RWPE1 (cell line): ENCODE measurements around the gene SH2D1B.

Source experiments
- CTCF ChIA-PET: fragments of 350-600 bp; sonication (Branson Sonifier 250); formaldehyde crosslinking; extraction: SDS; loops from one replicate; lab custom pipeline; 2021; lab: Yijun Ruan, JAX
- POLR2A ChIA-PET: fragments of 400-600 bp; formaldehyde crosslinking; extraction: SDS; loops from one replicate; lab custom pipeline; 2020; ENCODE audit warnings: antibody characterized with exemption; ENCODE audit not compliant: low non-redundant PET; lab: Yijun Ruan, JAX
- DNase-seq: peaks from one replicate; pipeline ENCODE4 v3.0.0; 2012; ENCODE audit warnings: low spot score
- H3K27ac ChIP-seq: fragments of 450-650 bp; 2 replicates; pipeline ENCODE4 v1.5.1; 2017
- CTCF ChIP-seq: fragments of 450-650 bp; conservative IDR thresholded peaks from 2 replicates; pipeline ENCODE4 v1.5.1; 2017; ENCODE audit warnings: low read depth, mild to moderate bottlenecking

Gene SH2D1B

GRCh38 chr1:162361349-162361748, 50.6 kb downstream of the SH2D1B start:
- no peak for DNase-seq
- POLR2A ChIA-PET: no interaction called here
- no peak overlapping the region for H3K27ac ChIP-seq
- CTCF ChIA-PET: no interaction called here
- TF ChIP-seq CTCF: no peak

- ChIA-PET POLR2A (interaction anchor here (0.6 kb wide), 1 partner anchor 223 kb away, joined by 3 read pairs; no protein-coding TSS in a partner anchor), CTCF (no interaction called here)
- no peak for DNase-seq
- TF ChIP-seq CTCF: no peak
- H3K27ac ChIP-seq: no peak overlapping the region
Measured at GRCh38 chr1:162360874-162361260, 51.1 kb downstream of the SH2D1B start.

- CTCF ChIA-PET: interaction anchor here (0.6 kb wide), 1 partner anchor 332 kb away, joined by 5 read pairs; no protein-coding TSS in a partner anchor
- no peak for DNase-seq
- no peak for TF ChIP-seq CTCF
- POLR2A ChIA-PET: interaction anchor here (0.6 kb wide), 1 partner anchor 223 kb away, joined by 3 read pairs; no protein-coding TSS in a partner anchor
- H3K27ac ChIP-seq: no peak overlapping the region
Measured at GRCh38 chr1:162360237-162360873, 51.6 kb downstream of the SH2D1B start.

GRCh38 chr1:162359523-162360236, 52.3 kb downstream of the SH2D1B start:
- DNase-seq: no peak
- no peak for TF ChIP-seq CTCF
- no peak overlapping the region for H3K27ac ChIP-seq
- CTCF ChIA-PET: interaction anchor here (0.6 kb wide), 1 partner anchor 331 kb away, joined by 5 read pairs; no protein-coding TSS in a partner anchor
- POLR2A ChIA-PET: no interaction called here

GRCh38 chr1:162358928-162359327, 53.0 kb downstream of the SH2D1B start:
- ChIA-PET POLR2A (no interaction called here), CTCF (no interaction called here)
- DNase-seq: no peak
- no peak for TF ChIP-seq CTCF
- no peak overlapping the region for H3K27ac ChIP-seq

- no peak overlapping the region for H3K27ac ChIP-seq
- ChIA-PET CTCF (interaction anchor here (0.6 to 1.2 kb wide), 5 partner anchors 9 to 181 kb away, joined by 3 to 7 read pairs (median 3); no protein-coding TSS in a partner anchor), POLR2A (no interaction called here)
- DNase-seq: no peak
- TF ChIP-seq CTCF: no peak
Measured at GRCh38 chr1:162357681-162358266, 54.2 kb downstream of the SH2D1B start.
